GM18867 (cell line): Measurements from ENCODE around the gene DCP2.

Source experiments
- ATAC-seq: cut with Tn5 transposase; IDR thresholded peaks from one replicate; pipeline ENCODE4 v1.9.1; 2021; ENCODE audit warnings: mild to moderate bottlenecking, moderate library complexity; ENCODE audit not compliant: unreplicated experiment

DCP2 gene

DNA sequence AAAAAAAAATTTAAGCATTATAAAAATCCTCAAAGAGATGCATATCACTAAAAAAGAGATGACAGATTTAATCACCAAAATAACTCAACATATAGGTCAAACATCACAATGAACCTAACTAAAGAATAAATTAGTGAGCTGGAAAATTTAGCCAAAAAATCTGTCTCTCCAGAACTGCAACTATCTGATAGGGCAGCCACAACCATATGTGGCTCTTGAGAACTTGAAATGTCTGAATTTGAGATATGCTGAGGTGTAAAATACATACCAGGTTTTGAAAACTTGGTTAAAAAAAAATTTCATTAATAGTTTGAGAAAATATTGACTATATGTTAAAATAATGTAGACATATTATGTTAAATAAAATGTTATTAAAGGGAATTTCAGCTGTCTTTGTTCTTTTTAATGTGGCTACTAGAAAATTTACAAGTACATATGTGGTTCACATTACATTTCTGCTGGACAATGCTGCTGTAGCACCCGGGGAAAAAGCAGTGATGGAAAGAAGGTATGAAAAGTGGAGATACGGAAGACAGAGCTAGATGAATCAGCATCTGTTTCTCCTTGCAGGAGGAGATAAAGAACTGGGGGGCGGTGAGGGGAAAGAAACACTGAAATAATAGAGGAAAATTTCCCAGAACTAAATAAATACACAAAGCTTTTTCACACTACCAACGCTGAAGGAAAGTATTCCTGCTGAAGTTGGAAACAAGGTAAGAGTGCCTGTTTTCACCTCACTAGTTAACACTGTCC, 66.1 kb downstream of the DCP2 start:
- no peak for ATAC-seq

DNA sequence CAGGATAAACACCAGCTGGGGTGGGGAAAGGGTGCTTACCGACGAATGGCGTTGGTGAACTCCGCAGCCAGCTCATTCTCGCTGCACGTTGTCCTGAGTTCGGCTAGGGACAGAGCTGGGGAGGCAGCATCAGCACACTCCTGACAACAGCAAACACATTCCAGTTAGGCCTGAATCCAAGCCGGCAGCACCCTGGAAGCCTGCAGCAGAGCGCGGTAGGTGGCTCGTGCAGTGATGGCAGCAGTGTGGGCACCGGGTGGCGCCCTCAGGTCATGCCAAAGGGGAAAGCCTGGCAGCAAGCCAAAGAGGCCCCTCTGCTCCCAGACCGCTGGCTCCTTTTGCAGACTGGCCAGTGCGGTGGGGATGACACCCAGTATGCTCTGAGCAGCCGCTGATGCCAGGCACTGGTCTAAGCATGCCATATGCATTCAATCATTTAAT, 66.9 kb downstream of the DCP2 start:
- ATAC-seq: no peak

DNA sequence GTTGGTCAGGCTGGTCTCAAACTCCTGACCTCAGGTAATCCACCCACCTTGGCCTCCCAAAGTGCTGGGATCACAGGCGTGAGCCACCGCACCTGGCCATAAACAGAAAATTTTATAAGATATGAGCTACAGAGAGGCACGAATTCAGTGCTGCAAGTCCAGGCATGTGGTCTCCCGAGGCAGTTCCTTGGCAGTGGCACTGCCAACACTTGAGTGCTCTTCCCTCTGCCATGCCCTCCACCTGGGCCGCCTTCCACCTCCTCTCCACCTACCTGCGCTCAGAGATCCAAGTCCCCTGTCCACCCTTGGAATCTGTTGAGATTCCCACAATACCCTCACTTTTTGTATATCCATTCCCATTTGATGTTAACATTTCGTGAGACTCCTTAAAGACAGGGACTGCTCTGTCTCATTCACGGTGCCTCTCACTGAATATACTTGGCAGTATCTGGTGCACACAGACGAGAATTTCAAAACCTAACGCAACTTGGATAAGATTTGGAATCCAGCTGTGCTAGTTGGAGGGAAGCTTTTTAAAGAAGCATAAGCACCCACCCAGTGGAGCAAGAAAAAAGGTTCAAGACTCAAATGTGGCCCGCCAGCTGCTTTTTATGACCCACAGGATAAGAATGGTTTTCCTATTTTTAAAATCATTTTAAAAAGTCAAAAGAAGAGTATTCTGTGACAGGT, 68.3 kb downstream of the DCP2 start:
- no peak for ATAC-seq

DNA sequence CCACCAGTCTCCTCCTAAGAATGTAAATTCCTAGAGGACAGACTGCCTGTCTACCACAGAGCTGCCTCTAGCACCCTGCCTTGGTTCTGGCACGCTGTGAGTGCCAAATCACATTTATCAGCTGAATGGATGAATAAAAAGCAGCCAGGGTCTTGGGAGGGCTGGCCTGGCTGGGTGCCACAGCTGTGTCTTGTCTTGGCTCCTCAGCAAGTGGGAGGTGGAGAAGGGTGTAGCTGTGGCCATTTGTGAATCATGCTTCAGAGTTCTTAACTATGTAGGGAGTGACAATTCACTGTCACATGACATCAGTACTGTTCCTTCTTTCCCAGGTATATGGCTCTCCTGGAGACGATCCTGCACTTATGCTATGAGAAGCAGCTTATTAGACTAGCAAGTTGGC, 70.6 kb downstream of the DCP2 start:
- no peak for ATAC-seq

DNA sequence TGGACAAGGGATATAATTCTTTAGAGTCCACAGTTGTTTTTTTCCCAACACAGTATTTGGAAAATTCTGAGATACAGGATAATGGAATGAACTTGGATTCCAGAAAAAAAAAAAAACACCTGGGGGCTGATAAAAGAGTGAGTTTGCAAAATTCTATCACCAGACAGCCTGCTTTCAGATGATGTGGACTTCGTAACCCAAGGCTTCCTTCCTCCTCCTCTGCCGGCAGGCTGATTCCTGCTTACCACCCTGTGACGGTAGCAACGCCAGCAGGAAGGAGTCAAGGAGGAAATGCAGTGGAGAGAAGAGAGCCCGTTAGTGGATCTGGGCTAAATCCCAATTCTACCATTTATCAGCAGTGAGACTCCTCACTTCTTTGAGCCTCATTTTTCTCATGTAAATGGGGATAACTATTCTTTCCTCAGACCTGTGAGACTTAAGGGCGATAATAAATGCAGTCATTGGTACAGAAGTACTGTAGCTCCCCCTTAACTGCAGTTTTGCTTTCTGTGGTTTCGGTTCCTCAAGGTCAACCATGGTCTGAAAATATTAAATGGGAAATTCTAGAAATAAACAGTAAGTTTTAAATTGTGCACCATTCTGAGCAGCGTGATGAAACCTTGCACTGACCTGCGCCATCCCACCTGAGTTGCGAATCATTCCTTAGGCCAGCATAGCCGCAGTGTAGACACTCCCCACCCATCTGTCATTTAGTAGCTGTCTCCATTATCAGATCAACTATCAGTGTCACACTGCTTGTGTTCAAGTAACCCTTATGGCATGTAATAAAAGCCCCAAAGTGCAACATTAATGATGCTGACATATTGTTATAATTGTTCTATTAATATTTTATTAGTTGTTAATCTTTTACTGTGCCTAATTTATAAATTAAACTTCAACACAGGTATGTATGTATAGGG, 71.4 kb downstream of the DCP2 start:
- peak; percentile 95 for ATAC-seq

DNA sequence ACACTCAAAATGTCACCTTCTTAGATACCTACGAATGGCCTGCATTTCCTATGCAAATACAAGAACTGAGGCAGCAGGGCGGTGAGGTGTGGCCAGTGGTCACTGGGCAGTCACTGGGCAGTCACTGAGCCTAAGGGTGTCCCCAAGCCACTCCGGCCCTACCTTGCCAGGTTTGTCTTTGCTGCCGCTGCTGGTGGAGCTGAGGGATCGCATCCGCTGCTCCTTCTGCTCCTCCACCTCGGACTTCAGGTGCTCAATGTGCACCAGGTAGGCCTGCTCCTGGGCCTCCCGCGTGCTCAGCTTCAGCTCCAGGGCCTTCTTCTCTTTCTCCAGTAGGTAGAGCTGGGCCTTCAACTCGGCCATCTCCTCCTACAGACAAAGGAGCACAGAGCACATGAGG, 72.3 kb downstream of the DCP2 start:
- no peak for ATAC-seq

DNA sequence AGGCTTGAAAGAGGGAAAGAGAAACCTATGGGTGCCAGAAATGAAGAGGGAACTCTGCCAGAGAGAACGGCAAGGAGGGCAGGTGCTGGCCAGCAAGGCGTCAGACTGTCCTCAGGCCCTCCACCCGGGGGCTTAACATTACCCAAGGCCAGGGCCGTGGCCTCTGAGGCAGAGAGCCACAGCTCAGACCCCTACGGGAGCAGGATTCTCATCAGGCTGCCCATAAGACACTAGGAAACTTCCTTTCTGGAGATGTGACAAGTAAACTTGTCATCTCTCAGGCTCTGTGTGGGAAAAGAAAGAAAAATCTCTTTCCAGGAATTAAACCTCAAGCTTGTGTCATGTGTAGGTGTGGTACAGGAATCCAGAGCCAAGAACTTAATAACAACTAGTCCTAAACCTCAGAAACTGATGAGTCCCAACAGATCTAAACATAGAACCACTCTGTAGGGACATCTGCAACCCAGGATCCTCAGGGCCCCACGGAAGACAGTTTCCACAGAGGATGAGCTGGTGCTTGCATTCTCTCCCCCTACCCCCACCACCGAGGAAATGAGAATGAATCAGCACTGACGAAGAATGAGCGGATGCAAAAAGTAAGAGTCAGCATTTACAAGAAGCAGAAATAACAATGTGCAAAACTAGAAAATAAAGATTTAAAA, 74.3 kb downstream of the DCP2 start:
- ATAC-seq: no peak

DNA sequence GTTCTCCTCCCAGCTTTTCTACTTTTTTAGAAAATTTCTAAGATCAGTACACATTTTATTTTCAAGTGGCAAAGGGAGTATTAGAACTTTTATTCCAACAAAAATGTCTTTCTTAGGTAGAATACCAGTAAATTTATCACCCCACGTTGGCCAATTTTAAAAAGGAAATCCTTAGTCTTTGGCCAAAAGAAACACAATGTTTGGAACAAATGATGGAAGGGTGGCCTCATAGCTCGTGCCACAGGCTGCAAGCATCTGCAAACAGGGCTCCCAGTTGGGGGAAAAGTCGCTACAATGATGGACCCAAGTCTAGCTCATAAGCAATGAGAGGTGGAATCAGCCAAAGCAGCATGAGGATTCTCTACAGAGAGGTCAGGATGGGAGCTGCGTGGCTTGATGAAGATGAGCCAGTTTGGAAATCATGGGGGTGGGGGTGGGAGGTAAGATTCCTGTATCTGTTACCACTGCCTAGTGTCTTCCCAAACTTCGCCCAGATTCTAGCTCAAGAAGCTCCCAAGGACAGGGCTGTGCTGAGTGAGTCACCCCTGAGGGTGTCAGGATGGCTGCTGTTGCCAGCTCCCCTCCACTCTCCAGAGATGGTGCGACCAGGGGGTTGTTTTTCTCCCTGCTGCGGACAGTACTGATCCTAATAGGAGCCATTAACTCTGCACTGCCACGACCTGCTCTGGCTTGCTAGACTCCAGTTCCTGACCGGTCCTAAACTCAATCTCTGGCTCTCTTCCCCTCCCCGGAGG, 75.6 kb downstream of the DCP2 start:
- no peak for ATAC-seq

DNA sequence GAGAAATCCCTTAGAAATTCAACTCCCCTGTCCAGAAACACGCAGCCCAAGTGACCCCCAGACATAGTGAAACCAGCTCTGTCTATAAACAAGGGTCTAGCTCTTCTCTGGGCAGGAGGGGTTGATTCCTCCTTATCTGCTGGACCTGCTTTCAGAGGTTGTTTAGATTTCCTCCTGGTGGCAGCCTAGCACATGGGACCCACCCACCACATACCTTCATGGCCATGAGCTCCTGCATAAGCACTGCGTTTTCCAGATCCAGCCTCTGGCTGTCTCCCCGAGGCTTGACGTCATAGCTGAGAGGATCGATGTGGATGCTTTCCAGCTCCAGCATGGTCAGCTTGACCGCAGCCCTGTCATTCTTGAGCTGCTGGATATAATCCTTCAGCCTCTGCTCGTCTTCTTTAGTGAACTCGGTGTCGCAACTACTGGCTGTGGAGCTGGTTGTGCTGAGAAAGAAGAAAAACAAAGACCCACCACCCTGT, 77.0 kb downstream of the DCP2 start:
- no peak for ATAC-seq

DNA sequence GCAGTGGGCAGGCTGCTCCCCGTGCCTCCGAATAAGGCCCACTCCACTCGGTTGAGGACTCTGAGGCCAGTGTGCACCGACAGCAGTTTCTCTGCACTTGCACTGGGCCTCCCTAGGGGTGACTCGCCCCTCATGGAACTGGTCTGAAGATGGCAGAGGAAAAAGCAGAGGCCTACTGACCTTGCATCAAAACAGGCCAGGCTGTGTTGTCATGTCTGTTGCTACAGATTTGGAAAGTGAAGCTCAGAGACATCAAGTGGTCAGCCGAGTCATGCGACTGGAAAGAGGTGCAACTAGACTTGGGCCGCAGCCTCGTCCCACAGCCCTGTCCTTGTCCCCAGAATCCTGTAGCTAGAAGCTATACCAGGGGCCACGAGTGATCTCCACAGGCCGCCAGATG, 78.3 kb downstream of the DCP2 start:
- no peak for ATAC-seq

DNA sequence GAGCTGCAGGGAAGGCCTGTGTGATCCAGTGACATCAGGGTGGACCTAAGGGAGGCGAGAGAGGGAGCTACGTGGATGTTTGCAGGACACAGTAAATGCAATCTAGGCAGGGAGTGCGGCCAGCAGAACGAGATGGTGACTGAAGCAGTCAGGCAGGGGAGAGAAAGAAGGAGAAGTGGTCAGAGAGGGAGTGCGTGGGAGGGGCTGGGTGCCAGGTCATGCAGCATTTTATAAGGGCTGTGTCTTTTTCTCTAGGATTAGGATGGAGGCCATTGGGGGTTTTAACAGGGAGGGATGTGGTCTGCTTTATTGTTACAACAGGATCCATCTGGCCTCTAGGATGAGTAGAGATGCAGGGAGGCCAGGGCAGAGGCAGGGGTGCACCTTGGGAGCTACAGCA, 80.4 kb downstream of the DCP2 start:
- no peak for ATAC-seq

DNA sequence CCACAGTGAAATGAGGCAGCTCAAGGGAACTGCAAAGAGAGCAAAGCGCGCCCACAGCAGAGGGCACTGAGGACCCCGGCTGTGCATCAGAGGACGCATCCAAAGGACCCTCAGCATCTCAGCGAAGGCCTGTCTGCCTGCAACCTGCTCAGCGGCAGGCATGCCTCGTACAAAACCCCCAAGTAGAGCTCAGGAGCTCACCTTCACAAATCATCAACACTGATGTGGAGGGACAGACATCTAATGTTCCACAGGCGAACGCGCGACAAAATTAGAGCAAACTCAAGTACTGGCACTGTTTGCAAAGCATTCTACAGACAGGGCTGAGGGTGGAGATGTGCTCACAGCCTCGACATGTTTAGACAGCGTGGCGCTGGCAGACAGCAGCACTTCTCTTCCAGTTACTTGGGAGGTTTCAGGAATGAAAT, 81.0 kb downstream of the DCP2 start:
- no peak for ATAC-seq

DNA sequence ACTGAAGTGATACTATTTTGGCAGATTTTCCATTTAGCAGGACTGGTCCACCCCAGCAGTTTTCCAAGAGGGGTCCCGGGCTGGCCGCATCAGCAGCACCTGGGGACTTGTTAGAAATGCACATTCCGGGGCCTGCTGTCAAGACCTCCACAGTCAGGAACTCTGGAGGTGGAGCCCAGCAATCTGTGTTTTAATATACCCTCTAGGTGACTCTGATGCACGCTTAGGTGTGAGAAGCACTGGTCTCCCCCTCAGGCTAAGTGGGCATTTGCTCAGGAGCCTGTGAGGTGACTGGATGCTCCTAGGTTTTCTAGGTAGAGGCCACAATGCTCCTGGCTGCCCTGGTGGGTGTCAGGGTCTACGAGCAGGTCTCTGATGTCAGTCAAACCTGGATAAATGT, 81.7 kb downstream of the DCP2 start:
- no peak for ATAC-seq

DNA sequence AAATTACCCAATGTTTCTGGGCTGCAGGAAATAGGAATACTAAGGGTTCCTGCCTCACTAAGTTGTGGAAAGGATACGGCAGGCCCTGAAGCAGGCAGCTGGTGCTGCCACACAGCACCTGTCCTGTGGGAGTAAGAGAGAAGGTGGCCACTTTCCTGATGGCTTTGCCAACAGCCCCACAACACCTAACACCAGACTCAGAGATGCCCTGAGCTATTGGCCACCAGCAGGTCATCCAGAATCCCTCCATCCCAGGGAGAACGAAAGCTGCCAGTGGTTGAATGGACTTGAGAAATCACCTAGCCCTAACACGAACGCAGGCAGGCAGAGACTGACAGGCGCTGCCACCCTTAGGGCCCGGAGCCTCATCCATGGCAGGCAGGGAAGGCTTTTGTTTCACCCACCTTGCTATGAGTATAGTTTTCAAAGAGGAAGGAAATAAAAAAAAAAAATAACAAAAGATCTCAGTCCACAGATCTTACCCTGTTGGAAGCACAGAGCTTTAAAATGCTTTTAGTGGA, 82.2 kb downstream of the DCP2 start:
- ATAC-seq: no peak

DNA sequence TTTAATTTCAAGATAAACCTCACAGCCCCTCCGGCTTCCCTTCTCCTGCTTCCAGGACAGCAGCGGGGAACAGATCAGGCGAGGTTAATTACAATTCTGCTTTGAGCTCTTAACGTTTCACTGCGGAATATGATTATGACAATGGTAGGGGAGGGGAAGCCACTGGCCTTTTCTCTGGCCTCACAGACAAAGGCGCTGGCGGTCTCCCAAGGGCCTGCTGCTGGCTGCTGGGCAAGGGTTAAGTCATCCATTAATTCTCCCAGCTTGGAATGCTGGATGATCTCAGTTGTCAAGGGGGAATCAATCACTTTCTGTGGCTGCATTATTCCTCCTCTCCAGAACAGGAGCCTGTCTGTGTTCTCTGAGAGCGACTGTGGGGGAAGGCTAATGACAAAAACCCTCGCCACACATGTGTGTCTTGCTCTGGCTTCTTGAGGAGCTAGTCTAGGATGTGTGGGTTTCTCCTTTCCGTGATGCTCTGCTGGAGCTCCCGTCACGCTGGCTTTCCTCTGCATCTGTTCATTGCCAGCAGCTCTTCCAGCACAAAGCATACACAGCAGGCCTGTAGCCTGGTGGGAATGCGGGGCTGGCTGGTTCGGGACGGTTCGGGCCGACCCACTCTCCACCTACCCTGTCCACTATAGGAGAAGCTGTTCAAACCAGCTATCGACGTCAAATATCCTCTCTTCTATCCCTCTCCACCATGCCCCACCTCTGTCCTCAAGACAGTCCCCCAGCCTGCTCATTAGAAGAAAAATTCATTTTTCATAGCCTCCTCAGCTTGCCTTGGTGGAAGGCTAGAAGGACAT, 82.8 kb downstream of the DCP2 start:
- ATAC-seq: no peak

DNA sequence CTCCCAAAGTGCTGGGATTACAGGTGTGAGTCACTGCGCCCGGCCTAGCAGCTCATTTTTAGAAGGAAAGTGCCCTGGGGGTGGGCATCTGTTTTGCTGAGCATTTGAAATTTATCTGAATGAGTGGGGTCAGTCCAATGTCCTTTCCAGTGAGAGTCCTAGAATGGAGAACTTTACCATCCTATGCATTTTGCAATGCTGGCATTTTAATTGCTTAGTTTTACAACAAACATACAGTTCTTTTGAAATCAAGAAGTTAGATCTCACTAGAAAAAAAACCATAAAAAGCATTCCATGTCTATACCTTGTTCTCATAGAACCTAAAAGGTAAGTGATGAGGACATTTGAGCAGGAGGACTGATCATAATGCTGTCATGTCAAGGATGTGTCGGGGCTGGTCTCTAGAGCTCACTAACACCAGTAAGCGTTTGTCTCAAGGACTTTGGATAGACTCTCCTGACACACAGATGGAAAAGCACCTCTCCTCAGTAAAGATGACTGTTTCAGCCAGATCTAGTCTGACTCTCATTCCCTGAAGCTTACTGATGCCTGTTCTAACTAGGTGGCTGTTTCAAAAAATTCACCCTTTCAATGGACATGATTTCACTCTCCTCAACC, 83.9 kb downstream of the DCP2 start:
- no peak for ATAC-seq

DNA sequence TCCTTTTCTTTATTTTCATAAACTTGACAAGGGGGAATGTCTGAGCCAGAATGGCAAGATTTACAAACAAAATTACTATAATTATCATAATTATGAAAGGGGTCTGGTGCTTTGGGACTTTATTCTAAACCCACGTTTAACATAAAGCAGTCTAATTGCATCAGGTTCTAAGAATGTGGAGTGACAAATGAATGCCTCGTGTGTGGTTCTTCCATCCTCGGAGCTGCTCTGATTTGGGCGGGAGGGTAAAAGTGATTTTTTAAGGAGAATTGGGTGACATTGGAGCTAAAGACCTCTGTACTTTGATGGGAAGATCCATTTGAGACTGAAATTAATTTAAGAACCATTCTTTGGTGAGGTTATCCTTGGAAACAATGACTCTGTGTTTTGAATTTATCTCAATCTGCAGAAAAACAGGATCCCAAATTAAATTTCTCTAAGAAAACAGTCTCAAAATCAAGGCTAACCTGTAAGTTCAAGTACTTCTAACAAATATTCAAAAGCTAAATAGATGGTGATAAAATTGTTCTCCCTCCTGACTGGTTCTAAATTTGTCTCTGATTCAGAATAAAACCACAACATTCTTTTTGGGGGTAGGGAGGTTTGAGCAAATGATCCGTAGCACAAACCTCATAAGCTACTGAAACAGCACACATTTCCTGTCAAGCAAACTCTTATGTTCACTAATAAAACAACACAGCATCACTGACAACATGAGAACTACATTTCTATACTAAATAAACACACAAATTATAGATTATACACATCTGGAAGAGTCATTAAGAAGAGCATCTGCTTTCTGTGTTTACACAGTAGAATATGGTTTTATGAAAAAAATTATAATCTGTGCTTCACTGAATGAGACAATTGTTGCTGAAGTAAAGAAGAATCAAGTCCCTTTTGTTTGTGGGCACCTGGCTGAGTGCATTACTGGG, 85.5 kb downstream of the DCP2 start:
- no peak for ATAC-seq
